LNCaP clone FGC (cell line): ENCODE measurements around the gene SRPK2.

Experiments used
- DNase-seq: peaks from one replicate; pipeline ENCODE4 v3.0.0-alpha.2; 2011; ENCODE audit warnings: low read depth
- H3K4me3 ChIP-seq: 2 replicates; pipeline ENCODE4 v1.5.1; 2011; ENCODE audit warnings: mild to moderate bottlenecking, low read depth, low read length, control low read depth
- CTCF ChIP-seq: IDR thresholded peaks from 2 replicates; pipeline ENCODE4 v1.5.1; 2012; ENCODE audit warnings: mild to moderate bottlenecking; ENCODE audit not compliant: control insufficient read depth, insufficient read depth; ENCODE audit errors: extremely low read depth

The SRPK2 gene

GRCh38 chr7:105408791-105409410 lies 20.2 kb upstream of the SRPK2 start:
- no peak for DNase-seq
- TF ChIP-seq CTCF: no peak
- no peak overlapping the region for H3K4me3 ChIP-seq

- H3K4me3 ChIP-seq: no peak overlapping the region
- TF ChIP-seq CTCF: no peak
- DNase-seq: no peak
Observed at GRCh38 chr7:105403128-105403527, 14.4 kb upstream of the SRPK2 start.

GRCh38 chr7:105402221-105403095 lies 13.7 kb upstream of the SRPK2 start:
- no peak for TF ChIP-seq CTCF
- no peak for DNase-seq
- no peak overlapping the region for H3K4me3 ChIP-seq

GRCh38 chr7:105399043-105399725 lies 10.5 kb upstream of the SRPK2 start:
- peak; percentile 33 for TF ChIP-seq CTCF
- no peak overlapping the region for H3K4me3 ChIP-seq
- no peak for DNase-seq

- no peak for DNase-seq
- no peak for TF ChIP-seq CTCF
Observed at GRCh38 chr7:105396566-105396965, 7.8 kb upstream of the SRPK2 start.

GRCh38 chr7:105391429-105391828 lies 2.7 kb upstream of the SRPK2 start:
- no peak for DNase-seq
- no peak for TF ChIP-seq CTCF
- no peak overlapping the region for H3K4me3 ChIP-seq

More at GRCh38 chr7:105396566-105396965, 7.8 kb upstream of the SRPK2 start:
- no peak overlapping the region for H3K4me3 ChIP-seq
